HFF-Myc (cell line): Measurements from ENCODE around the gene CHST7.

Source experiments
- DNase-seq: peaks from one replicate; pipeline ENCODE4 v3.0.0-alpha.2; 2011; ENCODE audit warnings: low read depth; ENCODE audit errors: extremely low read depth
- H3K4me3 ChIP-seq: replicated peaks from 2 replicates; pipeline ENCODE4 v1.5.1; 2011; ENCODE audit warnings: low read depth, mild to moderate bottlenecking, control low read depth, low read length
- TF ChIP-seq, protein P1 (sequence below): IDR thresholded peaks from 2 replicates; pipeline ENCODE4 v1.5.1; 2012; ENCODE audit warnings: mild to moderate bottlenecking, low read depth, low read length, control low read depth; ENCODE audit errors: missing control alignments

CHST7 gene

DNA sequence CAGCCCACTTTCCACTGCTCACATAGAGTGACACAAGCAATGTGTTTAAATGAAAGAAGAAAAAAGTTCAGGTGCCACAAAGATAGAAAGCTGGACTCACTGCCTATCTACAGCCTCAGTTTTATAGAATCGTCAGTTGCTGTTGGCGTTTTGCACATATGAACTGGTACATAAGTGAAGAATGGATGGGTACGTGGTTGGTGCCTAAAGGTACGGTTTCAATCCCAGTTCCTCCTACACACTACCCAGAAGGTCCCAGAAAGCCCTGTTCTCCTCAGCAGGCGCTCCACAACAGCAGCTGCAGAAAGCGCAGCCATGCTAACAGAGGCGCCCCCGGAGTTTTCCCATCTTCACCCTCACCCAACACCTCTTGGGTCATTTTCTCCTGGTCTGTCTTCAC, 23.6 kb downstream of the CHST7 start:
- DNase-seq = no peak
- H3K4me3 ChIP-seq = no peak overlapping the region
- TF ChIP-seq, protein P1, sequence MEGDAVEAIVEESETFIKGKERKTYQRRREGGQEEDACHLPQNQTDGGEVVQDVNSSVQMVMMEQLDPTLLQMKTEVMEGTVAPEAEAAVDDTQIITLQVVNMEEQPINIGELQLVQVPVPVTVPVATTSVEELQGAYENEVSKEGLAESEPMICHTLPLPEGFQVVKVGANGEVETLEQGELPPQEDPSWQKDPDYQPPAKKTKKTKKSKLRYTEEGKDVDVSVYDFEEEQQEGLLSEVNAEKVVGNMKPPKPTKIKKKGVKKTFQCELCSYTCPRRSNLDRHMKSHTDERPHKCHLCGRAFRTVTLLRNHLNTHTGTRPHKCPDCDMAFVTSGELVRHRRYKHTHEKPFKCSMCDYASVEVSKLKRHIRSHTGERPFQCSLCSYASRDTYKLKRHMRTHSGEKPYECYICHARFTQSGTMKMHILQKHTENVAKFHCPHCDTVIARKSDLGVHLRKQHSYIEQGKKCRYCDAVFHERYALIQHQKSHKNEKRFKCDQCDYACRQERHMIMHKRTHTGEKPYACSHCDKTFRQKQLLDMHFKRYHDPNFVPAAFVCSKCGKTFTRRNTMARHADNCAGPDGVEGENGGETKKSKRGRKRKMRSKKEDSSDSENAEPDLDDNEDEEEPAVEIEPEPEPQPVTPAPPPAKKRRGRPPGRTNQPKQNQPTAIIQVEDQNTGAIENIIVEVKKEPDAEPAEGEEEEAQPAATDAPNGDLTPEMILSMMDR = no peak

DNA sequence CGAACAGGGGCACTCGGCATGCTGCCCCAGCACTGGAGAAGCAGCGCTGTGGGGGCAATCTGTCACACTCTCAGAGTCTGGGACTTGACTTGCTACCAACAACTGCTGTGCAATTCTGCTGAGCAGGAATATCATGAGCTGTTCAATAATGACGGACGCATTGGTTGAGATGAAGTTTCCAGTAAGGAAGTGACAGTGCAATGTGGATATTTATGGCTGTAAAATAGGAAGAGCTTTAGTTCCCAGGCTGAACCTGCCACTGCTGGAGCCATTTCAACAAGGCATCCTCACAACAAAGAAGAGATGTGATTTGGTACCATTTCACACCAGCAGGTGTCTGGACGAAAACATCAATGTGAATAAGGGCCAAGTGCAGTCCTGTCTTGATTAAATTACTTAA, 24.2 kb downstream of the CHST7 start:
- TF ChIP-seq, protein P1 = no peak
- DNase-seq = no peak
- H3K4me3 ChIP-seq = no peak overlapping the region

- TF ChIP-seq, protein P1 = no peak
- DNase-seq = no peak
- H3K4me3 ChIP-seq = no peak overlapping the region
Measured at GRCh38 chrX:46599051-46599560, 25.5 kb downstream of the CHST7 start.

DNA sequence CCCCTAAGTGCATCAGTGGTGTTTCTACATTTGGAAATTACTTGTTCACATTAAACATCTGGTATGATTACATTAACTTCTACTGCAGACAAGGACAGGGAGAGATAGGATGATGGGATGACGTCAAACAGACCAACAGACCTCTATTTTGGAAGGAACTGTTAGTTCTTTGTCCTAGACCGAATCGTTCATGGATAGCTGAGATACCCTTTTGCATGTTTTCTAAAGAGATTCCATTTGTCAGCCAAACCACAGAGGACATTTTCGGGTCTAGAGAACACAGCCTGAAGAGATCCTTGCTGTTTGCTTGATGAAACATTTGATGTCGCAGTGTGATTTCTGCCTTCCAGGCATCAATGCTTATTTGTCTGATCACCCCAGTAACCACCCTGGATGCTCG, 27.7 kb downstream of the CHST7 start:
- TF ChIP-seq, protein P1 = no peak
- DNase-seq = no peak
- H3K4me3 ChIP-seq = no peak overlapping the region

DNA sequence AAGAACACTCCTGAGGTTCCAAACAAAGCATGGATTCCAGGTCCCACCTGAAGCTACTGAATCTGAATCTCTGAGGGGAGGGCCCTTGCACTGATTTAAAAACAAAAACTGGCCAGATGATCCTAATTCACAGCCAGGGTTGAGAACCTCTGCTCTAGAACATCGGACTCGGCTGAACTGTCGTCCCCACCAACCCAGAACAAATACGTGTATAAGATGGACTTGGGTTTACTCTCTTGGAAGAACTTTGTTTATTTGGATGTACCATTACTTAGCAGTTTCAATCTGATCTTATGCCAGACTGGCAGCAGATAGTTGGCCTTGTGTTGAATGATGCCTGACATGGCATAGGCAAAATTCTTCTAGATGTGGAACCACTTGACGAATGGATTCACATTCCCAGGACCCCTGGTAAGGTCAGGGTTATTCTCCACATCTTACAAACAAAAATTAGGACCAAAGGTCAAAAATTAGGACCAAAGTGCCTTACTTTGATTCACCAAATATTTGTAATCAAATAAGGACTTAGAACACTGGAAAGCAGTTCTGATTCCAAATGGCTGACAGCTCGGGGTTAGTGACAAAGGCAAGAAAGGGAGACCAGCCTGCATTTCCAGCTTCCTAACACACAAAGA, 29.0 kb downstream of the CHST7 start:
- no peak overlapping the region for H3K4me3 ChIP-seq
- DNase-seq = no peak
- TF ChIP-seq, protein P1 = no peak

DNA sequence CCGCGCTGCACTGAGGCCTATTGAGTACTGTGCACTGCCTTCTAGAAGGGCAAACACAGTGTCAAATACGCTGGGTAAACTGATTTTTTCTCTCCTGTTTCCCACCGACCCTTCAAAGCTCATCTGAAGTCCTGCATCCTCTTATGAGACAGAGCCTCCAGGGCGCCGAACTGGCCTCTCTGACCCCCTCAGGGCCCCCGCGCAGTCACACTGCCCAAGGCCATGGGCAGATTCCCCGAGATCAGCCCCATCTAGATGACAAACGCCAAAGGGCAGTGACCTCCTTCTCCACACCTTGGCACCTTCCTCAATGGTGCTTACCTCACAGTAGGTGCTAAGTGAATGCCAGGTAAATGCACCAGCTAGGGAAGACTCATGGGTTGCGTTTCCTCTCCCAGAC, 34.4 kb downstream of the CHST7 start:
- no peak overlapping the region for H3K4me3 ChIP-seq
- TF ChIP-seq, protein P1 = no peak
- DNase-seq = no peak
